Measurements from ENCODE around the gene SEPTIN11. TPM values are rescaled to one million over a fixed set of nuclear protein-coding genes. Genes with fewer than 3 reads are reported as not detected.

The SEPTIN11 gene
- total RNA-seq, 1 experiment from 2014 or later = 77.3 TPM

- Histone ChIP-seq H3K27me3 (ENCODE audit: insufficient read depth, low read length) (no peaks in the 10 kb centered on the region), H3K56ac (ENCODE audit: insufficient read length, low read depth, low read length) (no peak overlapping the region), H3K79me2 (ENCODE audit: insufficient read depth, low read length) (peaks cover 2% of the 10 kb centered on the region; the same call in 1 of the 2 replicates), H3K79me1 (ENCODE audit: insufficient read depth, low read depth, low read length, poor library complexity, severe bottlenecking) (no peaks in the 10 kb centered on the region), H2BK15ac (ENCODE audit: low read depth, low read length) (no peak overlapping the region), H3K4me1 (ENCODE audit: insufficient read depth, low read length) (peaks cover 13% of the 10 kb centered on the region), H3K4me2 (ENCODE audit: insufficient read depth, insufficient read length, low read length) (no peak overlapping the region), H3K14ac (ENCODE audit: insufficient read depth, low read length) (no peak overlapping the region), H4K91ac (ENCODE audit: insufficient read length, low read depth, low read length) (no peak overlapping the region), H2BK20ac (ENCODE audit: low read depth, low read length, poor library complexity, severe bottlenecking) (no peak overlapping the region), H4K8ac (replicated peaks; ENCODE audit: insufficient read length, low read depth, low read length) (no peak overlapping the region), H2BK5ac (ENCODE audit: insufficient read length, low read length) (no peak overlapping the region), H3K23me2 (ENCODE audit: insufficient read length, low read depth, low read length, poor library complexity, severe bottlenecking) (no peaks in the 10 kb centered on the region), H3K27ac (ENCODE audit: insufficient read length, low read depth, low read length) (no peak overlapping the region), H3K4ac (ENCODE audit: low read depth, low read length) (no peak overlapping the region), H4K5ac (ENCODE audit: insufficient read length, low read depth, low read length) (no peak overlapping the region), H2AK5ac (ENCODE audit: insufficient read length, low read length) (no peak overlapping the region), H2AFZ (ENCODE audit: low read length) (no peak overlapping the region), H2BK120ac (ENCODE audit: low read depth, low read length, poor library complexity, severe bottlenecking) (no peak overlapping the region), H3K18ac (ENCODE audit: insufficient read length, low read depth, low read length) (no peak overlapping the region), H3K9ac (ENCODE audit: extremely low read depth, insufficient read length, low read length) (no peak overlapping the region), H3K23ac (ENCODE audit: insufficient read length, low read depth, low read length) (no peak overlapping the region), H2BK12ac (ENCODE audit: insufficient read length, low read depth, low read length) (no peak overlapping the region), H3T11ph (ENCODE audit: low read length) (no peak overlapping the region), H3K9me3 (ENCODE audit: control insufficient read depth, low read depth, low read length) (no peaks in the 10 kb centered on the region), H4K20me1 (ENCODE audit: control insufficient read depth, insufficient read depth, insufficient read length) (no peaks in the 10 kb centered on the region)
- DNase-seq = no peak
- Mint-ChIP-seq H3K9me3 (peaks cover 0 to 1% of the 10 kb centered on the region in 2 experiments; a peak in 2 of 5 replicates), H3K4me1 (peaks cover 59 to 62% of the 10 kb centered on the region in 2 experiments), H3K27me3 (ENCODE audit: low read depth) (no peaks in the 10 kb centered on the region), H3K4me3 (no peak overlapping the region), H3K36me3 (ENCODE audit: insufficient read depth in 1 of 3, low read depth in 3 of 3) (peaks cover 1 to 3% (median 2%) of the 10 kb centered on the region in 3 experiments; a peak in 5 of 7 replicates), H3K27ac (peak overlapping the region in 1 of 3 experiments; percentile 11; a peak in 1 of 7 replicates)
- TF ChIP-seq CTCF (conservative IDR thresholded peaks at IDR 0.05) = no peak
- WGBS (ENCODE audit: extremely low coverage, insufficient read length, low lambda C conversion rate) = no CpG with 5 or more reads among the region's 7 CpGs
Measured at GRCh38 chr4:76984788-76985211, 35.2 kb downstream of the SEPTIN11 start.

Measured in H9 (cell line).